Hepatocyte (in vitro differentiated cells): ENCODE results near the gene EPN1. TPM values are rescaled to one million over a fixed set of nuclear protein-coding genes. Genes with fewer than 3 reads are reported as not detected.

Source experiments
- DNase-seq: peaks from one replicate; pipeline ENCODE4 v3.0.0-alpha.2; 2016; ENCODE audit warnings: low spot score
- H2AFZ ChIP-seq: fragments of 200-600 bp; sonication (generic); 2 replicates; pipeline ENCODE4 v1.6.0; 2016; ENCODE audit warnings: antibody characterized with exemption, mild to moderate bottlenecking
- H3K27ac ChIP-seq: fragments of 200-600 bp; sonication (generic); 2 replicates; pipeline ENCODE4 v1.5.1; 2016; ENCODE audit warnings: mild to moderate bottlenecking
- H3K27me3 ChIP-seq: fragments of 200-600 bp; sonication (generic); 2 replicates; pipeline ENCODE4 v1.6.1; 2016
- H3K36me3 ChIP-seq: fragments of 200-600 bp; sonication (generic); replicated peaks from 2 replicates; pipeline ENCODE4 v1.5.1; 2016; ENCODE audit warnings: low read depth; ENCODE audit not compliant: insufficient read depth
- H3K4me1 ChIP-seq: fragments of 200-600 bp; sonication (generic); 2 replicates; pipeline ENCODE4 v1.5.1; 2016; ENCODE audit warnings: mild to moderate bottlenecking, moderate library complexity; ENCODE audit not compliant: insufficient read depth
- H3K4me2 ChIP-seq: fragments of 200-600 bp; sonication (generic); 2 replicates; pipeline ENCODE4 v1.6.0; 2016
- H3K4me3 ChIP-seq: fragments of 200-600 bp; sonication (generic); 2 replicates; pipeline ENCODE4 v1.5.1; 2016; ENCODE audit warnings: mild to moderate bottlenecking
- H3K79me2 ChIP-seq: fragments of 200-600 bp; sonication (generic); 2 replicates; pipeline ENCODE4 v1.6.0; 2017; ENCODE audit warnings: mild to moderate bottlenecking
- H3K9me2 ChIP-seq: fragments of 200-600 bp; sonication (generic); replicated peaks from 2 replicates; pipeline ENCODE4 v1.6.0; 2017; ENCODE audit warnings: mild to moderate bottlenecking; ENCODE audit not compliant: insufficient read depth
- H3K9me3 ChIP-seq: fragments of 200-600 bp; sonication (generic); 2 replicates; pipeline ENCODE4 v1.5.1; 2016; ENCODE audit warnings: low read depth, mild to moderate bottlenecking
- H4K20me1 ChIP-seq: fragments of 200-600 bp; sonication (generic); 2 replicates; pipeline ENCODE4 v1.6.0; 2016; ENCODE audit warnings: mild to moderate bottlenecking; ENCODE audit not compliant: insufficient read depth, poor library complexity, severe bottlenecking
- CTCF ChIP-seq: fragments of 200-600 bp; sonication (generic); IDR thresholded peaks from 2 replicates; pipeline ENCODE4 v1.5.1; 2016; ENCODE audit warnings: antibody characterized with exemption, mild to moderate bottlenecking; ENCODE audit not compliant: poor library complexity
- EZH2 ChIP-seq: fragments of 200-600 bp; sonication (generic); IDR thresholded peaks from 2 replicates; pipeline ENCODE4 v1.6.1; 2016; ENCODE audit warnings: antibody characterized with exemption, mild to moderate bottlenecking, borderline replicate concordance
- EZH2phosphoT487 ChIP-seq: fragments of 200-600 bp; sonication (generic); IDR thresholded peaks from one replicate; pipeline ENCODE4 v1.6.1; 2018; ENCODE audit warnings: antibody characterized with exemption, mild to moderate bottlenecking, low read depth, moderate library complexity; ENCODE audit not compliant: unreplicated experiment, severe bottlenecking
- WGBS: methylation state at CpG from one replicate; pipeline ENCODE4 v1.1.6; 2016; ENCODE audit warnings: low lambda C conversion rate; ENCODE audit errors: missing lambda C conversion rate; 5-methylcytosine and 5-hydroxymethylcytosine counted together
- polyA plus RNA-seq: library from polyadenylated mRNA; unstranded; fragments of >200 nt; fragmentation: Nextera tagmentation; extraction: Ambion mirVana; gene quantifications from 2 replicates; pipeline ENCODE4 v1.2.1, GENCODE V29; 2016
- total RNA-seq: library from RNA; depleted of rRNA; stranded (reverse); fragments of >200 nt; gene quantifications from 2 replicates; pipeline ENCODE4 v1.2.3, GENCODE V29; 2014

Gene EPN1
- total and polyA plus RNA-seq, 2 experiments from 2014 or later, result 74.8 to 165 TPM

- Histone ChIP-seq H3K27me3 (no peaks in the 10 kb centered on the region), H3K4me3 (peak overlapping the region; percentile 72), H2AFZ (no peak overlapping the region), H3K79me2 (peaks cover 57% of the 10 kb centered on the region), H3K36me3 (no peaks in the 10 kb centered on the region), H4K20me1 (no peaks in the 10 kb centered on the region), H3K9me3 (no peaks in the 10 kb centered on the region), H3K27ac (peak overlapping the region; percentile 96), H3K9me2 (no peaks in the 10 kb centered on the region), H3K4me1 (peaks cover 15% of the 10 kb centered on the region), H3K4me2 (peak overlapping the region; percentile 90)
- WGBS, result 15% methylated on average over 9 of the region's 9 CpGs
- DNase-seq, result no peak
- TF ChIP-seq EZH2 (no peak), CTCF (no peak), EZH2phosphoT487 (no peak)
Measured at GRCh38 chr19:55635334-55635717, 39.7 kb upstream of the EPN1 start.

- TF ChIP-seq EZH2, result no peak
- TF ChIP-seq CTCF, result no peak
- peak overlapping the region; percentile 72 for H3K4me3 ChIP-seq
- H3K79me2 ChIP-seq, result peaks cover 59% of the 10 kb centered on the region
- no peaks in the 10 kb centered on the region for H3K9me3 ChIP-seq
- H3K4me2 ChIP-seq, result peak overlapping the region; percentile 90
- no peaks in the 10 kb centered on the region for H3K9me2 ChIP-seq
- H3K36me3 ChIP-seq, result no peaks in the 10 kb centered on the region
- no peak overlapping the region for H2AFZ ChIP-seq
- peak overlapping the region; percentile 96 for H3K27ac ChIP-seq
- no peak for DNase-seq
- H3K27me3 ChIP-seq, result no peaks in the 10 kb centered on the region
- 78% methylated on average over 7 of the region's 7 CpGs for WGBS
- no peaks in the 10 kb centered on the region for H4K20me1 ChIP-seq
- peaks cover 18% of the 10 kb centered on the region for H3K4me1 ChIP-seq
Measured at GRCh38 chr19:55635856-55636440, 39.1 kb upstream of the EPN1 start.

GRCh38 chr19:55636723-55637122 lies 38.3 kb upstream of the EPN1 start:
- H3K27ac ChIP-seq, result no peak overlapping the region
- no peaks in the 10 kb centered on the region for H4K20me1 ChIP-seq
- H3K4me1 ChIP-seq, result peaks cover 18% of the 10 kb centered on the region
- no peak overlapping the region for H2AFZ ChIP-seq
- 92% methylated on average over 4 of the region's 4 CpGs for WGBS
- no peaks in the 10 kb centered on the region for H3K27me3 ChIP-seq
- H3K4me2 ChIP-seq, result peak overlapping the region; percentile 90
- no peak overlapping the region for H3K4me3 ChIP-seq
- H3K79me2 ChIP-seq, result peaks cover 59% of the 10 kb centered on the region
- H3K36me3 ChIP-seq, result no peaks in the 10 kb centered on the region
- H3K9me3 ChIP-seq, result no peaks in the 10 kb centered on the region
- DNase-seq, result no peak
- no peaks in the 10 kb centered on the region for H3K9me2 ChIP-seq
- TF ChIP-seq EZH2, result no peak
- no peak for TF ChIP-seq EZH2phosphoT487

- no peak overlapping the region for H3K27ac ChIP-seq
- no peaks in the 10 kb centered on the region for H3K9me2 ChIP-seq
- H3K9me3 ChIP-seq, result no peaks in the 10 kb centered on the region
Measured at GRCh38 chr19:55637534-55637933, 37.5 kb upstream of the EPN1 start.

More at GRCh38 chr19:55637534-55637933, 37.5 kb upstream of the EPN1 start:
- peaks cover 18% of the 10 kb centered on the region for H3K4me1 ChIP-seq
- TF ChIP-seq EZH2, result no peak
- H3K4me2 ChIP-seq, result no peak overlapping the region
- DNase-seq, result no peak
- no peaks in the 10 kb centered on the region for H3K27me3 ChIP-seq
- H3K4me3 ChIP-seq, result no peak overlapping the region
- no peaks in the 10 kb centered on the region for H3K36me3 ChIP-seq
- peaks cover 64% of the 10 kb centered on the region for H3K79me2 ChIP-seq
- WGBS, result 87% methylated on average over 11 of the region's 11 CpGs
- H2AFZ ChIP-seq, result no peak overlapping the region
- no peaks in the 10 kb centered on the region for H4K20me1 ChIP-seq
